SK-N-SH (cell line): ENCODE data around the gene UQCRC1. TPM values are rescaled to one million over a fixed set of nuclear protein-coding genes. Genes with fewer than 3 reads are reported as not detected.

Experiments used
- CTCF ChIA-PET: fragments of 300-600, 350-600 bp; formaldehyde crosslinking; extraction: SDS; loops from one replicate; lab custom pipeline; 2021; lab: Yijun Ruan, JAX
- POLR2A ChIA-PET: fragments of 350-600 bp; sonication (Branson Sonifier 250); formaldehyde crosslinking; extraction: SDS; loops from one replicate; lab custom pipeline; 2020; ENCODE audit warnings: antibody characterized with exemption, inconsistent platforms; lab: Yijun Ruan, JAX
- DNase-seq: peaks from one replicate; pipeline ENCODE4 v3.0.0; 2012
- H2AFZ ChIP-seq: fragments of 200-600 bp; sonication (generic); 2 replicates; pipeline ENCODE4 v1.8.1; 2016; ENCODE audit warnings: antibody characterized with exemption, mild to moderate bottlenecking, low read depth
- H3F3A ChIP-seq: fragments of 200-600 bp; sonication (generic); replicated peaks from 2 replicates; pipeline ENCODE3; 2016; ENCODE audit warnings: antibody characterized with exemption, mild to moderate bottlenecking; ENCODE audit not compliant: insufficient read depth
- H3K27ac ChIP-seq, 2 experiments: fragments of 200-500 bp in 1 of 2; fragments of 200-600 bp in 1 of 2; sonication (Bioruptor generic) in 1 of 2; sonication (generic), shearing (Covaris generic) in 1 of 2; 2 replicates each; pipeline versions ENCODE4 v1.5.1 to v1.6.1; 2014 to 2016; ENCODE audit warnings: low read depth in 2 of 2, inconsistent platforms in 1 of 2, low read length in 1 of 2, mild to moderate bottlenecking in 1 of 2, mixed read lengths in 1 of 2
- H3K27me3 ChIP-seq: fragments of 200-600 bp; sonication (generic), shearing (Covaris generic); 2 replicates; pipeline ENCODE4 v1.6.1; 2016; ENCODE audit warnings: mixed run types; ENCODE audit not compliant: insufficient read depth
- H3K36me3 ChIP-seq, 2 experiments: fragments of 200-500 bp in 1 of 2; fragments of 200-600 bp in 1 of 2; sonication (Bioruptor generic) in 1 of 2; sonication (generic) in 1 of 2; replicated peaks in 1 of 2; 2 replicates each; pipeline versions ENCODE3 to v1.5.1; 2014 to 2016; ENCODE audit warnings: low read length in 1 of 2, mild to moderate bottlenecking in 1 of 2; ENCODE audit not compliant: insufficient read depth in 2 of 2, control insufficient read depth in 1 of 2
- H3K4me1 ChIP-seq, 2 experiments: fragments of 200-500 bp in 1 of 2; fragments of 200-600 bp in 1 of 2; sonication (Bioruptor generic) in 1 of 2; sonication (generic), shearing (Covaris generic) in 1 of 2; 2 replicates each; pipeline versions ENCODE4 v1.5.1 to v1.6.1; 2014 to 2016; ENCODE audit warnings: low read depth in 1 of 2, low read length in 1 of 2, mixed run types in 1 of 2; ENCODE audit not compliant: insufficient read depth in 2 of 2, control insufficient read depth in 1 of 2
- H3K4me2 ChIP-seq: fragments of 200-600 bp; sonication (generic), shearing (Covaris generic); 2 replicates; pipeline ENCODE4 v1.6.1; 2017; ENCODE audit warnings: mixed run types
- H3K4me3 ChIP-seq, 2 experiments: fragments of 200-500 bp in 1 of 2; fragments of 200-600 bp in 1 of 2; sonication (Bioruptor generic) in 1 of 2; sonication (generic), shearing (Covaris generic) in 1 of 2; 2 replicates each; pipeline versions ENCODE4 v1.5.1 to v1.8.1; 2014 to 2016; ENCODE audit warnings: low read depth in 2 of 2, inconsistent platforms in 1 of 2, low read length in 1 of 2, mild to moderate bottlenecking in 1 of 2, mixed read lengths in 1 of 2, moderate library complexity in 1 of 2
- H3K79me2 ChIP-seq: fragments of 200-600 bp; sonication (generic); 2 replicates; pipeline ENCODE4 v1.8.1; 2017; ENCODE audit warnings: mild to moderate bottlenecking; ENCODE audit not compliant: insufficient read depth
- H3K9ac ChIP-seq: fragments of 200-600 bp; sonication (generic); 2 replicates; pipeline ENCODE4 v1.6.1; 2017; ENCODE audit warnings: mixed run types
- H3K9me2 ChIP-seq: fragments of 200-600 bp; sonication (generic); 2 replicates; pipeline ENCODE4 v1.6.1; 2017; ENCODE audit warnings: mixed run types
- H3K9me3 ChIP-seq: fragments of 200-600 bp; sonication (generic); 2 replicates; pipeline ENCODE4 v1.6.1; 2017; ENCODE audit warnings: mixed run types, mild to moderate bottlenecking, moderate library complexity
- H4K20me1 ChIP-seq: fragments of 200-600 bp; sonication (generic); 2 replicates; pipeline ENCODE4 v1.6.1; 2017; ENCODE audit warnings: mild to moderate bottlenecking, mixed run types; ENCODE audit not compliant: insufficient read depth
- FOSL2 ChIP-seq: IDR thresholded peaks from 2 replicates; pipeline ENCODE4 v1.4.0; 2012; ENCODE audit warnings: low read depth, mild to moderate bottlenecking, moderate library complexity, borderline replicate concordance
- FOXM1 ChIP-seq: IDR thresholded peaks from 2 replicates; pipeline ENCODE4 v1.4.0; 2012; ENCODE audit warnings: low read depth, mild to moderate bottlenecking
- IRF3 ChIP-seq: fragments of 150-350 bp; IDR thresholded peaks from 2 replicates; pipeline ENCODE4 v1.6.1; 2016; ENCODE audit warnings: mild to moderate bottlenecking, low read depth, low read length
- JUND ChIP-seq: IDR thresholded peaks from 2 replicates; pipeline ENCODE4 v1.4.0; 2012
- MEF2A ChIP-seq: IDR thresholded peaks from 2 replicates; pipeline ENCODE4 v1.4.0; 2012; ENCODE audit warnings: low read depth, borderline replicate concordance
- MXI1 ChIP-seq: IDR thresholded peaks from 2 replicates; pipeline ENCODE4 v1.6.1; 2012; ENCODE audit warnings: mild to moderate bottlenecking, low read depth, low read length, improper control_type of control experiment
- NFIC ChIP-seq: IDR thresholded peaks from 2 replicates; pipeline ENCODE4 v1.4.0; 2012; ENCODE audit warnings: borderline replicate concordance
- REST ChIP-seq: IDR thresholded peaks from 2 replicates; pipeline ENCODE4 v1.6.1; 2012; ENCODE audit warnings: mild to moderate bottlenecking, low read depth, low read length, moderate library complexity
- RFX5 ChIP-seq: IDR thresholded peaks from 2 replicates; pipeline ENCODE4 v1.6.1; 2012; ENCODE audit warnings: mild to moderate bottlenecking, improper control_type of control experiment, low read length
- RXRA ChIP-seq: IDR thresholded peaks from 2 replicates; pipeline ENCODE4 v1.4.0; 2012; ENCODE audit warnings: low read depth, mild to moderate bottlenecking, borderline replicate concordance
- YY1 ChIP-seq: IDR thresholded peaks from 2 replicates; pipeline ENCODE4 v1.4.0; 2012; ENCODE audit warnings: low read depth, mild to moderate bottlenecking
- ZBTB33 ChIP-seq: IDR thresholded peaks from 2 replicates; pipeline ENCODE4 v1.4.0; 2012; ENCODE audit warnings: low read depth, borderline replicate concordance
- WGBS: methylation state at CpG from one replicate; pipeline ENCODE4 v1.1.6; 2017; ENCODE audit warnings: low lambda C conversion rate; 5-methylcytosine and 5-hydroxymethylcytosine counted together
- polyA plus RNA-seq, 3 experiments: library from polyadenylated mRNA; depleted of rRNA; stranded (reverse); fragments of >200 nt; gene quantifications; 2 replicates each; pipeline ENCODE4 v1.2.3, GENCODE V29; 2012

UQCRC1 gene
- polyA plus RNA-seq, 1 of the 3 experiments (the other 2 are of a cell fraction), result 284 TPM

- POLR2A ChIA-PET, result interaction anchor here (1.1 kb wide), 1 partner anchor 21 kb away, joined by 3 read pairs; the partner anchor contains the start of gene UQCRC1
- H4K20me1 ChIP-seq, result peaks cover 14% of the 10 kb centered on the region; the same call in 1 of the 2 replicates
- no peak overlapping the region for H2AFZ ChIP-seq
- H3K9me2 ChIP-seq, result no peaks in the 10 kb centered on the region
- H3K9me3 ChIP-seq, result no peaks in the 10 kb centered on the region
- no peak for TF ChIP-seq MEF2A
- TF ChIP-seq MXI1, result no peak
- TF ChIP-seq ZBTB33, result no peak
- TF ChIP-seq RFX5, result no peak
- no peak for TF ChIP-seq FOSL2
- TF ChIP-seq YY1, result no peak
- TF ChIP-seq REST, result no peak
- TF ChIP-seq JUND, result no peak
- TF ChIP-seq RXRA, result no peak
- TF ChIP-seq FOXM1, result no peak
- TF ChIP-seq NFIC, result no peak
- no peak for TF ChIP-seq IRF3
- H3K9ac ChIP-seq, result no peak overlapping the region
- no peaks in the 10 kb centered on the region for H3F3A ChIP-seq
- DNase-seq, result no peak
- peaks cover 3 to 51% of the 10 kb centered on the region in 2 experiments for H3K36me3 ChIP-seq
- H3K4me1 ChIP-seq, result peaks cover 7 to 11% of the 10 kb centered on the region in 2 experiments; a peak in 3 of 4 replicates
- H3K27me3 ChIP-seq, result no peaks in the 10 kb centered on the region
- peaks cover 14% of the 10 kb centered on the region for H3K79me2 ChIP-seq
- H3K27ac ChIP-seq, result no peak overlapping the region
- H3K4me3 ChIP-seq, result no peak overlapping the region
- CTCF ChIA-PET, result no interaction called here
- 93% methylated on average over 7 of the region's 12 CpGs for WGBS
- no peak overlapping the region for H3K4me2 ChIP-seq
Measured at GRCh38 chr3:48629894-48630293, 20.4 kb upstream of the UQCRC1 start.
